Fibroblast of lung (primary cell): ENCODE data around the gene SPRING1.

ENCODE experiments used
- EZH2 ChIP-seq: IDR thresholded peaks from 2 replicates; pipeline ENCODE4 v1.5.1; 2012; ENCODE audit warnings: low read length, control low read depth, mild to moderate bottlenecking; ENCODE audit errors: missing control alignments
- TF ChIP-seq, protein P1 (sequence below), 2 donors: IDR thresholded peaks in 1 of 2; conservative IDR thresholded peaks in 1 of 2; 1 replicate in 1 of 2; 2 replicates in 1 of 2; pipeline ENCODE4 v1.5.1; 2011 to 2012; ENCODE audit warnings: low read length in 2 of 2, control low read depth in 1 of 2, inconsistent platforms in 1 of 2, low read depth in 1 of 2, mild to moderate bottlenecking in 1 of 2

DNA sequence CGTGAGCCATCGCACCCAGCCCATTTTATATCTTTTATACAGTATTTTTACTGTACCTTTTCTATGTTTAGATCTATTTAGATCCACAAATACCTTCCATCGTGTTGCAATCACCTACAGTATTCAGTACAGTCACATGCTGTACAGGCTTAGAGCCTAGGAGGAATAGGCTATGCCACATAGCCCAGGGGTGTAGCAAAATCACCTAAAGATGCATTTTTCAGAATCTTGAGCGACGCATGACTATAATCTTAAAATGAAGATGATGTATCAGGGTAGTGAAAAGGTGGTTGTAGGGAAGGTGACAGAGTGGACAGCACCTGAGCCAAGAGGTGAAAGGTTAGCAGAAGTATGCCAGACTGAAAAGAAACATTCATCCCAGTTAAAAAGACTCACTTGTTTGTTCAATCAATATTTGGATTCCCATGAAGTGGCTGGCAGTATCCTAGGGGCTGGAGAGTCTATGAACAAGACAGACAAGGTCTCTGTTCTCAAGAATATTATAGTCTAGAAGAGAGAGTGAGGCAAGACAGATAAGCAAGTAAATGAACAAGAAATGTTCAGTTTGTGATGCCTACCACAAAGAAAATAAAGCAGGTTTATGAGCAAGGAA is 3.6 kb downstream of the SPRING1 start:
- TF ChIP-seq, protein P1, sequence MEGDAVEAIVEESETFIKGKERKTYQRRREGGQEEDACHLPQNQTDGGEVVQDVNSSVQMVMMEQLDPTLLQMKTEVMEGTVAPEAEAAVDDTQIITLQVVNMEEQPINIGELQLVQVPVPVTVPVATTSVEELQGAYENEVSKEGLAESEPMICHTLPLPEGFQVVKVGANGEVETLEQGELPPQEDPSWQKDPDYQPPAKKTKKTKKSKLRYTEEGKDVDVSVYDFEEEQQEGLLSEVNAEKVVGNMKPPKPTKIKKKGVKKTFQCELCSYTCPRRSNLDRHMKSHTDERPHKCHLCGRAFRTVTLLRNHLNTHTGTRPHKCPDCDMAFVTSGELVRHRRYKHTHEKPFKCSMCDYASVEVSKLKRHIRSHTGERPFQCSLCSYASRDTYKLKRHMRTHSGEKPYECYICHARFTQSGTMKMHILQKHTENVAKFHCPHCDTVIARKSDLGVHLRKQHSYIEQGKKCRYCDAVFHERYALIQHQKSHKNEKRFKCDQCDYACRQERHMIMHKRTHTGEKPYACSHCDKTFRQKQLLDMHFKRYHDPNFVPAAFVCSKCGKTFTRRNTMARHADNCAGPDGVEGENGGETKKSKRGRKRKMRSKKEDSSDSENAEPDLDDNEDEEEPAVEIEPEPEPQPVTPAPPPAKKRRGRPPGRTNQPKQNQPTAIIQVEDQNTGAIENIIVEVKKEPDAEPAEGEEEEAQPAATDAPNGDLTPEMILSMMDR (conservative IDR thresholded peaks at IDR 0.05 in 1 of 2, IDR thresholded peaks at IDR 0.05 in 1 of 2; ENCODE audit: low read depth in 1 of 2, low read length in 2 of 2): no peak
- TF ChIP-seq EZH2: no peak
